Measurements from ENCODE around the gene DUSP7. TPM values are rescaled to one million over a fixed set of nuclear protein-coding genes. Genes with fewer than 3 reads are reported as not detected.
"Not testable (repeated sequence)": the region's sequence is repeated elsewhere in the genome, so short reads cannot be mapped to it uniquely, and the experiment has no call there.

The DUSP7 gene
- total RNA-seq, 2 donors from 2014 or later: 9.1 to 34.0 TPM

GRCh38 chr3:52036829-52037228, 19.5 kb downstream of the DUSP7 start:
- H3K27ac ChIP-seq: no peak overlapping the region
- TF ChIP-seq, protein P1, sequence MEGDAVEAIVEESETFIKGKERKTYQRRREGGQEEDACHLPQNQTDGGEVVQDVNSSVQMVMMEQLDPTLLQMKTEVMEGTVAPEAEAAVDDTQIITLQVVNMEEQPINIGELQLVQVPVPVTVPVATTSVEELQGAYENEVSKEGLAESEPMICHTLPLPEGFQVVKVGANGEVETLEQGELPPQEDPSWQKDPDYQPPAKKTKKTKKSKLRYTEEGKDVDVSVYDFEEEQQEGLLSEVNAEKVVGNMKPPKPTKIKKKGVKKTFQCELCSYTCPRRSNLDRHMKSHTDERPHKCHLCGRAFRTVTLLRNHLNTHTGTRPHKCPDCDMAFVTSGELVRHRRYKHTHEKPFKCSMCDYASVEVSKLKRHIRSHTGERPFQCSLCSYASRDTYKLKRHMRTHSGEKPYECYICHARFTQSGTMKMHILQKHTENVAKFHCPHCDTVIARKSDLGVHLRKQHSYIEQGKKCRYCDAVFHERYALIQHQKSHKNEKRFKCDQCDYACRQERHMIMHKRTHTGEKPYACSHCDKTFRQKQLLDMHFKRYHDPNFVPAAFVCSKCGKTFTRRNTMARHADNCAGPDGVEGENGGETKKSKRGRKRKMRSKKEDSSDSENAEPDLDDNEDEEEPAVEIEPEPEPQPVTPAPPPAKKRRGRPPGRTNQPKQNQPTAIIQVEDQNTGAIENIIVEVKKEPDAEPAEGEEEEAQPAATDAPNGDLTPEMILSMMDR (IDR thresholded peaks at IDR 0.05): no peak
- no peak for TF ChIP-seq POLR2A (IDR thresholded peaks at IDR 0.05)
- no peak for TF ChIP-seq POLR2AphosphoS5 (IDR thresholded peaks at IDR 0.05)
- H3K4me3 ChIP-seq: no peak overlapping the region
- no peaks in the 10 kb centered on the region for H3K27me3 ChIP-seq (replicated peaks; ENCODE audit: insufficient read depth)
- DNase-seq (ENCODE audit: low spot score): no peak
- H3K4me1 ChIP-seq (replicated peaks): no peaks in the 10 kb centered on the region
- intact Hi-C loops (cut with DNase I): no loop called here
- no peaks in the 10 kb centered on the region for H3K9me3 ChIP-seq
- no peaks in the 10 kb centered on the region for H3K36me3 ChIP-seq
- WGBS: 49% methylated on average over 5 of the region's 5 CpGs

- Histone ChIP-seq H3K9me3 (no peaks in the 10 kb centered on the region), H3K27ac (no peak overlapping the region), H3K4me1 (replicated peaks) (no peaks in the 10 kb centered on the region), H3K4me3 (no peak overlapping the region), H3K36me3 (no peaks in the 10 kb centered on the region), H3K27me3 (replicated peaks; ENCODE audit: insufficient read depth) (no peaks in the 10 kb centered on the region)
- intact Hi-C loops (cut with DNase I): no loop called here
- 76% methylated on average over 5 of the region's 5 CpGs for WGBS
- TF ChIP-seq, protein P1 (IDR thresholded peaks at IDR 0.05): no peak
- TF ChIP-seq POLR2A (IDR thresholded peaks at IDR 0.05) (no peak), POLR2AphosphoS5 (IDR thresholded peaks at IDR 0.05) (no peak)
- DNase-seq (ENCODE audit: low spot score): no peak
Observed at GRCh38 chr3:52036222-52036694, 20.1 kb downstream of the DUSP7 start.

GRCh38 chr3:52034651-52035050, 21.7 kb downstream of the DUSP7 start:
- H3K27ac ChIP-seq: no peak overlapping the region
- no peak for DNase-seq (ENCODE audit: low spot score)
- H3K27me3 ChIP-seq (replicated peaks; ENCODE audit: insufficient read depth): no peaks in the 10 kb centered on the region
- WGBS: 94% methylated on average over 3 of the region's 3 CpGs
- no peaks in the 10 kb centered on the region for H3K9me3 ChIP-seq
- H3K4me3 ChIP-seq: no peak overlapping the region
- TF ChIP-seq, protein P1 (IDR thresholded peaks at IDR 0.05): no peak
- TF ChIP-seq POLR2AphosphoS5 (IDR thresholded peaks at IDR 0.05) (no peak), POLR2A (IDR thresholded peaks at IDR 0.05) (no peak)
- intact Hi-C loops (cut with DNase I): no loop called here
- no peaks in the 10 kb centered on the region for H3K4me1 ChIP-seq (replicated peaks)
- H3K36me3 ChIP-seq: no peaks in the 10 kb centered on the region

GRCh38 chr3:52034212-52034611, 22.2 kb downstream of the DUSP7 start:
- no peak for DNase-seq (ENCODE audit: low spot score)
- WGBS: 95% methylated on average over 5 of the region's 5 CpGs
- TF ChIP-seq, protein P1 (IDR thresholded peaks at IDR 0.05): no peak
- TF ChIP-seq POLR2A (IDR thresholded peaks at IDR 0.05) (no peak), POLR2AphosphoS5 (IDR thresholded peaks at IDR 0.05) (no peak)
- Histone ChIP-seq H3K4me3 (no peak overlapping the region), H3K9me3 (no peaks in the 10 kb centered on the region), H3K27me3 (replicated peaks; ENCODE audit: insufficient read depth) (no peaks in the 10 kb centered on the region), H3K4me1 (replicated peaks) (no peaks in the 10 kb centered on the region), H3K36me3 (no peaks in the 10 kb centered on the region), H3K27ac (no peak overlapping the region)
- intact Hi-C loops (cut with DNase I): no loop called here

- intact Hi-C loops (cut with DNase I); H3K36me3 ChIP-seq; H3K9me3 ChIP-seq; H3K4me3 ChIP-seq; H3K27ac ChIP-seq; H3K27me3 ChIP-seq (replicated peaks; ENCODE audit: insufficient read depth); DNase-seq (ENCODE audit: low spot score); H3K4me1 ChIP-seq (replicated peaks): not testable (repeated sequence)
- WGBS: 94% methylated on average over 6 of the region's 6 CpGs
Observed at GRCh38 chr3:52033748-52034147, 22.6 kb downstream of the DUSP7 start.
